K562 (cell line): ENCODE data around the gene CTDSPL. TPM values are rescaled to one million over a fixed set of nuclear protein-coding genes. Genes with fewer than 3 reads are reported as not detected.

Experiments used
- ATF3 ChIP-seq, 2 experiments: fragments of 450-650 bp in 1 of 2; sonication (generic) in 1 of 2; formaldehyde crosslinking in 1 of 2; IDR thresholded peaks in 1 of 2; conservative IDR thresholded peaks in 1 of 2; 2 replicates each; pipeline versions ENCODE4 v1.6.1 to v1.8.1; 2016 to 2023; ENCODE audit warnings: mild to moderate bottlenecking in 2 of 2, moderate library complexity in 2 of 2, inconsistent platforms in 1 of 2, missing genetic modification reagents in 1 of 2
- CEBPB ChIP-seq: fragments of 450-650 bp; IDR thresholded peaks from 2 replicates; pipeline ENCODE4 v1.6.1; 2016; ENCODE audit warnings: missing genetic modification characterization, missing compliant biosample characterization
- CREB1 ChIP-seq, 2 experiments: sonication (generic) in 1 of 2; formaldehyde crosslinking in 1 of 2; IDR thresholded peaks; 2 replicates each; pipeline versions ENCODE4 v1.6.1 to v1.8.0; 2012 to 2022; ENCODE audit warnings: inconsistent platforms in 1 of 2, mild to moderate bottlenecking in 1 of 2, missing genetic modification reagents in 1 of 2, moderate library complexity in 1 of 2
- DPF2 ChIP-seq: fragments of 450-650 bp; IDR thresholded peaks from 2 replicates; pipeline ENCODE4 v1.6.1; 2016
- FOSL1 ChIP-seq: fragments of 200-800 bp; sonication (Bioruptor generic); conservative IDR thresholded peaks from 2 replicates; pipeline ENCODE4 v1.6.1; 2016; ENCODE audit warnings: missing genetic modification characterization, missing compliant biosample characterization
- GABPB2 ChIP-seq: fragments of 250-450 bp; sonication (Bioruptor Pico); conservative IDR thresholded peaks from 2 replicates; pipeline ENCODE4 v1.5.1; 2021; ENCODE audit warnings: mild to moderate bottlenecking
- GTF3C2 ChIP-seq: IDR thresholded peaks from 3 replicates; pipeline ENCODE4 v1.6.1; 2011; ENCODE audit warnings: borderline replicate concordance, mild to moderate bottlenecking, moderate library complexity; ENCODE audit not compliant: insufficient read length; ENCODE audit errors: extremely low read depth
- MBD2 ChIP-seq: sonication (generic); IDR thresholded peaks from 2 replicates; pipeline ENCODE4 v1.6.1; 2016; ENCODE audit warnings: low read depth, borderline replicate concordance
- MXD1 ChIP-seq: fragments of 250-450 bp; sonication (Bioruptor Pico); IDR thresholded peaks from 2 replicates; pipeline ENCODE4 v1.8.0; 2021; ENCODE audit warnings: borderline replicate concordance, mild to moderate bottlenecking, moderate library complexity; ENCODE audit not compliant: poor library complexity, severe bottlenecking
- POLR3G ChIP-seq: IDR thresholded peaks from 2 replicates; pipeline ENCODE4 v1.6.1; 2011; ENCODE audit not compliant: insufficient read length, insufficient replicate concordance; ENCODE audit errors: extremely low read depth
- PRDM10 ChIP-seq: fragments of 450-650 bp; IDR thresholded peaks from 2 replicates; pipeline ENCODE4 v1.6.1; 2018; ENCODE audit not compliant: partially characterized antibody
- RBM34 ChIP-seq: fragments of 200-400 bp; formaldehyde crosslinking; IDR thresholded peaks from 2 replicates; pipeline ENCODE4 v1.6.1; 2018; ENCODE audit warnings: low read length, borderline replicate concordance; ENCODE audit not compliant: insufficient read depth
- SP2 ChIP-seq: IDR thresholded peaks from 2 replicates; pipeline ENCODE4 v1.6.1; 2011; ENCODE audit warnings: mild to moderate bottlenecking, low read depth, low read length, moderate library complexity; ENCODE audit not compliant: poor library complexity, severe bottlenecking; ENCODE audit errors: extremely low read depth
- ZBTB12 ChIP-seq: fragments of 250-450 bp; sonication (Bioruptor Pico); IDR thresholded peaks from 2 replicates; pipeline ENCODE4 v1.4.0; 2020
- ZBTB7A ChIP-seq: IDR thresholded peaks from 2 replicates; pipeline ENCODE4 v1.6.1; 2011; ENCODE audit warnings: low read depth, mild to moderate bottlenecking, low read length, moderate library complexity, borderline replicate concordance; ENCODE audit not compliant: control insufficient read depth
- ZNF12 ChIP-seq: sonication (generic); formaldehyde crosslinking; IDR thresholded peaks from 2 replicates; pipeline ENCODE4 v1.4.0; 2020; ENCODE audit warnings: mild to moderate bottlenecking, missing genetic modification reagents
- ZNF143 ChIP-seq: sonication (generic); formaldehyde crosslinking; IDR thresholded peaks from 2 replicates; pipeline ENCODE4 v1.9.0; 2022; ENCODE audit warnings: mild to moderate bottlenecking, missing genetic modification reagents
- ZNF384 ChIP-seq: IDR thresholded peaks from 2 replicates; pipeline ENCODE4 v1.6.1; 2012; ENCODE audit warnings: low read depth, low read length, improper control_type of control experiment
- polyA plus RNA-seq, 8 experiments: library from polyadenylated mRNA; depleted of rRNA in 4 of 8; stranded (reverse) in 5 of 8; unstranded in 3 of 8; fragments of >200 nt; fragmentation: Nextera tagmentation in 2 of 8; fragmentation: Illumina TruSeq in 1 of 8; extraction: Ambion mirVana in 2 of 8; extraction: Trizol in 1 of 8; gene quantifications; 2 replicates each; pipeline versions ENCODE4 v1.2.1 to v1.2.3, GENCODE V29; 2011 to 2014; ENCODE audit warnings: inconsistent platforms in 1 of 8, missing spikeins in 1 of 8
- total RNA-seq, 7 experiments: library from RNA; depleted of rRNA in 6 of 7; stranded (reverse); fragments of >200 nt in 6 of 7; fragmentation: Illumina TruSeq in 2 of 7; extraction: Trizol in 2 of 7; gene quantifications; 2 replicates each; pipeline versions ENCODE4 v1.2.1 to v1.2.3, GENCODE V29; 2011 to 2021; ENCODE audit warnings: low replicate concordance in 1 of 7

CTDSPL gene
- total and polyA plus RNA-seq, 9 of the 15 experiments (the other 6 are each of a cell fraction or from before 2014, with no cell fraction given): 5.1 to 19.3 (median 11.3) TPM

GRCh38 chr3:37852097-37852496 is 9.6 kb upstream of the CTDSPL start (continued):
- TF ChIP-seq PRDM10: peak; percentile 63
- no peak for TF ChIP-seq GABPB2 (CRISPR knock-in tag)
- TF ChIP-seq ZNF12 (CRISPR knock-in tag): no peak
- no peak for TF ChIP-seq ZBTB7A
- TF ChIP-seq POLR3G: no peak
- TF ChIP-seq RBM34: no peak
- TF ChIP-seq FOSL1 (tag): peak; percentile 48
- TF ChIP-seq MBD2: no peak
- TF ChIP-seq SP2: no peak
- no peak for TF ChIP-seq ZNF143 (CRISPR knock-in tag)
- TF ChIP-seq ZNF384: no peak
- no peak for TF ChIP-seq CREB1 (IDR thresholded peaks at IDR 0.05)
- TF ChIP-seq CREB1 (CRISPR knock-in tag; IDR thresholded peaks at IDR 0.05): no peak
- no peak for TF ChIP-seq MXD1 (CRISPR knock-in tag)
- peak; percentile 30; the same call in 1 of the 2 replicates for TF ChIP-seq DPF2
- TF ChIP-seq ATF3 (IDR thresholded peaks at IDR 0.05): peak; percentile 74
- TF ChIP-seq ATF3 (CRISPR knock-in tag; conservative IDR thresholded peaks at IDR 0.05): no peak
- 0 out of 2 replicates have a peak, but pooled peaks have one; percentile 11 for TF ChIP-seq CEBPB (tag)
- TF ChIP-seq ZBTB12: no peak
- TF ChIP-seq GTF3C2: no peak
